Activated CD8-positive, alpha-beta memory T cell treated with anti-CD3 and anti-CD28 coated beads, Interleukin-2, amount 50 U/mL, for 24 hours (primary cell): ENCODE results near the gene NAA10.

Source experiments
- DNase-seq: peaks from one replicate; pipeline ENCODE4 v3.0.0-alpha.2; 2020; ENCODE audit errors: extremely low read depth

Gene NAA10

GRCh38 chrX:153966841-153967535, 32.2 kb upstream of the NAA10 start:
- DNase-seq: no peak

- no peak for DNase-seq
These were observed 31.4 kb upstream of the NAA10 start for GRCh38 chrX:153966283-153966688.

GRCh38 chrX:153965406-153965805, 30.6 kb upstream of the NAA10 start:
- no peak for DNase-seq

- DNase-seq: no peak
These were observed 29.3 kb upstream of the NAA10 start for GRCh38 chrX:153964105-153964504.

DNA sequence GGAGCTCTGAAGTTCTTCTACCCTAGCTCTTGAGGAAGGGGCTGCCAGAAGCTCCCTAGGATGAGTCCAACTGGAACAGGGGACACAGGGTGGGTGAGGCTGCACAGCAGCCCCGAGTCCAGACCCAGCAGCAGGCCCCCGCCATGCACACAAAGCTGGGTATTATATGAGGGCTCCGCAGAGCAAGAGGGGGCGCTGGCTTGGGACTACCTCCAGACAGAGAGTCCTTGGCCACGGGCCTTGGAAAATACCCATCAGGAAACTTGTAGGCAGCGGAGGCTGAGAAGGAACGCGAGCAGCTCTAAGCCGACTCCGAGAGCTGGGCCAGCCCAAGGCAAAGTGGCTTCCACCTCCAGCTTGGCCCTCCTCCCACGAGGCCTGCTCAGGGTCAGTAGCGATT, 28.7 kb upstream of the NAA10 start:
- DNase-seq: no peak

GRCh38 chrX:153961292-153961691, 26.5 kb upstream of the NAA10 start:
- DNase-seq: no peak

GRCh38 chrX:153960786-153961185, 25.9 kb upstream of the NAA10 start:
- no peak for DNase-seq

GRCh38 chrX:153960077-153960476, 25.2 kb upstream of the NAA10 start:
- DNase-seq: no peak

GRCh38 chrX:153959649-153960048, 24.8 kb upstream of the NAA10 start:
- DNase-seq: no peak

- no peak for DNase-seq
These were observed 23.8 kb upstream of the NAA10 start for GRCh38 chrX:153958605-153959004.

DNA sequence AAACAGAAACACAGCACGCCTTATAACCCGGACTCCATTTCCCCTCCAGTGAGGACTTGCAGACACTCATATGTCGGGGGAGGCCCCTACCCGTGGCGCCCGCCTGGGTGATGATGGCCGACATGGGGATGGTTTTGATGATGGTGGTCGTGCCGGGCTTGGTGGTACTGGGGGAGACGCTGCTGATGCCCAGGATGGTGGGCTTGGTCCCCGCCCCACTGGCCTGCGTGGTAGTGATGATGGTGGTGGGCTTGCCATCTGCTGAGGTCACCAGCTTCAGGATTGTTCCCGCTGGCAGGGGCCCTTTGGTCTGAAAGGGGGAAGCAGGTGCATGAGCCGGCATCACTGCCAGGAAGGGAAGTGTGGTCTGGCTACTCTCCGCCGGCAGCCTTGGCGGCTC, 22.4 kb upstream of the NAA10 start:
- DNase-seq: no peak

- no peak for DNase-seq
These were observed 21.4 kb upstream of the NAA10 start for GRCh38 chrX:153956044-153956907.

GRCh38 chrX:153955228-153955732, 20.4 kb upstream of the NAA10 start:
- DNase-seq: no peak

GRCh38 chrX:153954558-153955227, 19.9 kb upstream of the NAA10 start:
- no peak for DNase-seq

- DNase-seq: no peak
These were observed 19.2 kb upstream of the NAA10 start for GRCh38 chrX:153953892-153954557.

DNA sequence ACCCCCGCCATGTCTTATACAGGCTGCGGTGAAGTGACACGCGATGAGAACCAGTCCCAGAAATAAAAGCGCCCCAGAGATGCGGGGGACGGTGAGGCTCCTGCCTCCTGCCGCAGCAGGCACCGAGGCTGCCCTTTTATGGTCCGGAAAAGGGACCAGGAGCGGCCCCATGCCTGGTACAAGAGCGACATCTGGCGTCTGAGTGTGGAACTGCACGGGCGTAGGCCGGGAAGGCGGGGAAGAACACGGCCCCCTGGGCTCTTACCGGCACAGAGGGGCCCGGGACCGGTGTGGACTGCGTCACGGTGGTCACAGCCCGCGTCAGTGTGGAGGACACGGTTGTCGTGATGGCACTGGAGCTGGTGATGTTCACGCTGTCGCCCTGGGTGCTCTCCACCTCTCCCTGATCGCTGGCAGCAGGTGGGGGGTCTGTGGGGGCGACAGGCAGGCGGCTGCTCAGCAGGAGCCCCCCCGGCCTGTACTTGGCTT, 18.5 kb upstream of the NAA10 start:
- DNase-seq: no peak

- DNase-seq: no peak
These were observed 17.7 kb upstream of the NAA10 start for GRCh38 chrX:153952373-153953026.

DNA sequence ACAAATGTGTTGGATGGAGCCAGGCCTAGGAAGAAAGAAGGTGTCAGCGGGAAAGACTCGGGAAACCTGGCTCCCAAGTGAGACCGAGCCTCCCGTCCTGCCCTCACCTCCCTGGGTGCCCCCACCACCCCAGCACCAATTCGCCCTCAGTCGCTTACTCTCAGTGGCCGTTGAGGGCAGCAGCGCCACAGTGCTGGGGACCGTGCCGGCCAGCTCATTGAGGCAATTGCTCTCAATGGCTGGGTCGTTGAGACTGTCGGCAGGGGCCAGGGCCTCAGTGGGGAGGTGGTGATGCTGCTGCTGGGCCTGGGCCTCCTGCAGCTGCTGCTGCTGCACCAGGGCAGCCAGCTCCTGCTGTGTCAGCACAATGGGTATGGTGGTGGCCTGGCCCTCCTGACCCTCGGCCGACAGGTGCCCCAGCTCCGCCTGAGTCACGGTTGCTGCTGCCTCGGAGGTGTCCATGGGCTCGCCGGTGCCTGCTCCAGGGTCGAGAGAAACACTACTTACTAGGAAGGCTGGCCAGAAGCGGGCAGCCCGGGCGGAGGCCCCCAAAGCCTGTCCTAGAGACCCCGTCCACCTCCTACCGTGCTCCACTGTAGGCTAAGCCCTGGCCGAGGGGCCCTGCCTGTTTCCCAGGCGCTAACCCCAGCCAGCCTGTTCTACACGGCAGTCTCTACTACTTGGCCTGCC, 17.0 kb upstream of the NAA10 start:
- DNase-seq: no peak

DNA sequence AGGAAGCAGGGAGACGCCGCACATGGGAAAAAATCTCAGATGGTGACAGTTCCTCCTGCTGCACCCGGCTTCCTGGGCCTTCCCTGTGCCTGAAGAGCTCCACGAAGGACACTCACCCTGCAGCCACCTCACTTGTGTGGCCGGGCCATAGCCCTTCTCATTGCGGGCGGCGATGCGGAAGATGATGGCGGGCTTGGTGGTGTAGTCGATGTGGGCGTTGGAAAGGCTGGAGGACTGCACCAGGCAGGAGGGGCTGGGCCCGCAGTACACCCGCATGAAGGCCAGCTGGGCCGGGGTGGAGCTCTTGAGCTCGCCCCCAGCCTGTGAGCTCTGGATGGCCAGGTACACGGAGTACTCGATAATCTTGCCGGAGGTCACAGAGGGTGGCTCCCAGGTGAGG, 15.3 kb upstream of the NAA10 start:
- DNase-seq: no peak
